Activated CD8-positive, alpha-beta memory T cell treated with anti-CD3 and anti-CD28 coated beads, Interleukin-2, amount 50 U/mL, for 1 hour (primary cell): ENCODE measurements around the gene MSH5.

Experiments used
- DNase-seq: peaks from one replicate; pipeline ENCODE4 v3.0.0-alpha.2; 2020; ENCODE audit errors: extremely low read depth

MSH5 gene

GRCh38 chr6:31729979-31730630, 9.7 kb upstream of the MSH5 start:
- DNase-seq: no peak

- DNase-seq: no peak
Observed at GRCh38 chr6:31730631-31731086, 9.1 kb upstream of the MSH5 start.

- DNase-seq: no peak
Observed at GRCh38 chr6:31732029-31732428, 7.8 kb upstream of the MSH5 start.

- no peak for DNase-seq
Observed at GRCh38 chr6:31733734-31734133, 6.1 kb upstream of the MSH5 start.

GRCh38 chr6:31734247-31734820, 5.5 kb upstream of the MSH5 start:
- no peak for DNase-seq

GRCh38 chr6:31734821-31735406, 4.9 kb upstream of the MSH5 start:
- no peak for DNase-seq

GRCh38 chr6:31736021-31736767, 3.6 kb upstream of the MSH5 start, which contains the start of gene CLIC1:
Gene CLIC1, minus strand, starts transcription at chr6:31736530. Its CDS starts 230 bp downstream, at chr6:31736300.
- peak; percentile 49 for DNase-seq

- no peak for DNase-seq
Observed at GRCh38 chr6:31736768-31737314, 3.0 kb upstream of the MSH5 start.

GRCh38 chr6:31737315-31737990, 2.4 kb upstream of the MSH5 start:
- no peak for DNase-seq

GRCh38 chr6:31737991-31738979, 1.5 kb upstream of the MSH5 start:
- no peak for DNase-seq

GRCh38 chr6:31740397-31741223, 805 bp downstream of the MSH5 start:
- no peak for DNase-seq

GRCh38 chr6:31741815-31742214, 2.0 kb downstream of the MSH5 start:
- no peak for DNase-seq

- DNase-seq: no peak
Observed at GRCh38 chr6:31742894-31743293, 3.1 kb downstream of the MSH5 start.

- DNase-seq: no peak
Observed at GRCh38 chr6:31744422-31744821, 4.6 kb downstream of the MSH5 start.

GRCh38 chr6:31749301-31750036, 9.7 kb downstream of the MSH5 start:
- DNase-seq: no peak

- no peak for DNase-seq
Observed at GRCh38 chr6:31750411-31751022, 10.7 kb downstream of the MSH5 start.

GRCh38 chr6:31752739-31753319, 13.0 kb downstream of the MSH5 start:
- no peak for DNase-seq

GRCh38 chr6:31758281-31758680, 18.5 kb downstream of the MSH5 start:
- no peak for DNase-seq
